ENCODE data around the gene TIFAB.

DNA sequence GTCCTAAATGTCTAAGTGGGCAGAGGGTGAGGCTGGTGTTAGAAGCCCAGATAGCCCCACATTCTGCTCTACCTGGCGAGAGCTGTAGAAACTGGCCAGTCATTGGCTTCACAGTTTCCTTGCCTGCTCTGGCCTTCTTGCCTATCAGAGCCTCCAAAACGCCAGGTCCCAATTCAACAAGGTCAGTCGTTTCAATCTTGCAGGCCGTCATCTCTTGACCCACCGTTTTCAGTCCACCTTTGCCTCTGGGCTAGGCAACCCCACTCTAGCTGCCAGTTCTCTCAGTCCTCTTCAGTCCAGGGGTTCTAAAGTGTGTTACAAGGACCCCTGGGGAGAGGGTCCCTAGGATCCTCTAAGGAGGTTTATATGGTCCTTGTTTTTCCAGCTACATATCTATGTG is 20.0 kb upstream of the TIFAB start:
- TF ChIP-seq REST (IDR thresholded peaks at IDR 0.05; ENCODE audit: borderline replicate concordance) (no peak), TAF1 (IDR thresholded peaks at IDR 0.05; ENCODE audit: low read depth) (no peak)

Data from neural cell (in vitro differentiated cells).